Rectal smooth muscle tissue (tissue), 1 donor: ENCODE data around the gene PTPRM.

Experiments used
- H3K27ac ChIP-seq: one replicate; pipeline ENCODE4 v1.7.0; 2013; ENCODE audit warnings: low read depth, low read length, inconsistent platforms
- H3K27me3 ChIP-seq: one replicate; pipeline ENCODE4 v1.7.0; 2013; ENCODE audit warnings: low read length; ENCODE audit not compliant: control insufficient read depth, insufficient read depth
- H3K36me3 ChIP-seq: one replicate; pipeline ENCODE4 v1.7.0; 2013; ENCODE audit warnings: low read length; ENCODE audit not compliant: control insufficient read depth, insufficient read depth
- H3K4me1 ChIP-seq: one replicate; pipeline ENCODE4 v1.7.0; 2013; ENCODE audit warnings: low read length; ENCODE audit not compliant: control insufficient read depth, insufficient read depth
- H3K4me3 ChIP-seq: one replicate; pipeline ENCODE4 v1.7.0; 2013; ENCODE audit warnings: low read length
- H3K9ac ChIP-seq: one replicate; pipeline ENCODE4 v1.7.0; 2013; ENCODE audit warnings: low read length

Gene PTPRM

GRCh38 chr18:8177330-8178016 is 610.4 kb downstream of the PTPRM start:
- H3K9ac ChIP-seq = no peak overlapping the region
- peak overlapping the region; percentile 62 for H3K27ac ChIP-seq
- no peaks in the 10 kb centered on the region for H3K27me3 ChIP-seq
- H3K4me3 ChIP-seq = no peak overlapping the region
- no peaks in the 10 kb centered on the region for H3K36me3 ChIP-seq
- peaks cover 24% of the 10 kb centered on the region for H3K4me1 ChIP-seq

- Histone ChIP-seq H3K36me3 (no peaks in the 10 kb centered on the region), H3K9ac (no peak overlapping the region), H3K4me3 (no peak overlapping the region), H3K27ac (peak overlapping the region; percentile 66), H3K4me1 (peaks cover 10% of the 10 kb centered on the region), H3K27me3 (no peaks in the 10 kb centered on the region)
Observed at GRCh38 chr18:8186413-8186812, 619.3 kb downstream of the PTPRM start.

- peaks cover 10% of the 10 kb centered on the region for H3K4me1 ChIP-seq
- H3K27ac ChIP-seq = no peak overlapping the region
- no peak overlapping the region for H3K9ac ChIP-seq
- no peaks in the 10 kb centered on the region for H3K36me3 ChIP-seq
- H3K27me3 ChIP-seq = no peaks in the 10 kb centered on the region
- H3K4me3 ChIP-seq = no peak overlapping the region
Observed at GRCh38 chr18:8188184-8188583, 621.1 kb downstream of the PTPRM start.

- H3K4me1 ChIP-seq = peaks cover 10% of the 10 kb centered on the region
- no peaks in the 10 kb centered on the region for H3K27me3 ChIP-seq
- no peak overlapping the region for H3K9ac ChIP-seq
- H3K4me3 ChIP-seq = no peak overlapping the region
- no peaks in the 10 kb centered on the region for H3K36me3 ChIP-seq
- no peak overlapping the region for H3K27ac ChIP-seq
Observed at GRCh38 chr18:8190980-8191379, 623.9 kb downstream of the PTPRM start.

GRCh38 chr18:8194431-8194830 is 627.3 kb downstream of the PTPRM start:
- Histone ChIP-seq H3K27ac (no peak overlapping the region), H3K27me3 (no peaks in the 10 kb centered on the region), H3K4me1 (no peaks in the 10 kb centered on the region), H3K4me3 (no peak overlapping the region), H3K36me3 (no peaks in the 10 kb centered on the region), H3K9ac (no peak overlapping the region)

GRCh38 chr18:8196238-8196637 is 629.1 kb downstream of the PTPRM start:
- Histone ChIP-seq H3K9ac (no peak overlapping the region), H3K27me3 (no peaks in the 10 kb centered on the region), H3K4me1 (no peaks in the 10 kb centered on the region), H3K36me3 (no peaks in the 10 kb centered on the region), H3K27ac (no peak overlapping the region), H3K4me3 (no peak overlapping the region)

- Histone ChIP-seq H3K27ac (no peak overlapping the region), H3K4me3 (no peak overlapping the region), H3K4me1 (no peaks in the 10 kb centered on the region), H3K36me3 (no peaks in the 10 kb centered on the region), H3K27me3 (no peaks in the 10 kb centered on the region), H3K9ac (no peak overlapping the region)
Observed at GRCh38 chr18:8197499-8197898, 630.4 kb downstream of the PTPRM start.

GRCh38 chr18:8207996-8208395 is 640.9 kb downstream of the PTPRM start:
- Histone ChIP-seq H3K27ac (no peak overlapping the region), H3K9ac (no peak overlapping the region), H3K4me1 (no peaks in the 10 kb centered on the region), H3K4me3 (no peak overlapping the region), H3K36me3 (no peaks in the 10 kb centered on the region), H3K27me3 (no peaks in the 10 kb centered on the region)

GRCh38 chr18:8208716-8209115 is 641.6 kb downstream of the PTPRM start:
- Histone ChIP-seq H3K27ac (no peak overlapping the region), H3K9ac (no peak overlapping the region), H3K4me1 (no peaks in the 10 kb centered on the region), H3K36me3 (no peaks in the 10 kb centered on the region), H3K4me3 (no peak overlapping the region), H3K27me3 (no peaks in the 10 kb centered on the region)

- H3K36me3 ChIP-seq = no peaks in the 10 kb centered on the region
- H3K4me3 ChIP-seq = no peak overlapping the region
- no peak overlapping the region for H3K27ac ChIP-seq
Observed at GRCh38 chr18:8212896-8213780, 646.0 kb downstream of the PTPRM start.

GRCh38 chr18:8215741-8216140 is 648.6 kb downstream of the PTPRM start:
- Histone ChIP-seq H3K36me3 (no peaks in the 10 kb centered on the region), H3K27me3 (no peaks in the 10 kb centered on the region), H3K4me3 (no peak overlapping the region), H3K9ac (no peak overlapping the region), H3K4me1 (no peaks in the 10 kb centered on the region), H3K27ac (no peak overlapping the region)

More at GRCh38 chr18:8212896-8213780, 646.0 kb downstream of the PTPRM start:
- no peaks in the 10 kb centered on the region for H3K27me3 ChIP-seq
- no peak overlapping the region for H3K9ac ChIP-seq
- H3K4me1 ChIP-seq = no peaks in the 10 kb centered on the region

GRCh38 chr18:8217051-8217564 is 650.0 kb downstream of the PTPRM start:
- Histone ChIP-seq H3K27me3 (no peaks in the 10 kb centered on the region), H3K36me3 (no peaks in the 10 kb centered on the region), H3K4me3 (no peak overlapping the region), H3K4me1 (no peaks in the 10 kb centered on the region), H3K27ac (no peak overlapping the region), H3K9ac (no peak overlapping the region)
